ELF-1 (cell line): ENCODE measurements around the gene ZNF25.
"Not testable (repeated sequence)": the region's sequence is repeated elsewhere in the genome, so short reads cannot be mapped to it uniquely, and the experiment has no call there.

ENCODE experiments used
- DNase-seq: peaks from one replicate; pipeline ENCODE4 v3.0.0-alpha.2; 2016; ENCODE audit warnings: low read depth, low spot score

ZNF25 gene

GRCh38 chr10:37947526-37947925 is 28.9 kb downstream of the ZNF25 start:
- no peak for DNase-seq

GRCh38 chr10:37937864-37938263 is 38.6 kb downstream of the ZNF25 start:
- no peak for DNase-seq

- DNase-seq: no peak
These were observed 41.7 kb downstream of the ZNF25 start for GRCh38 chr10:37934791-37935190.

- DNase-seq: no peak
These were observed 46.0 kb downstream of the ZNF25 start for GRCh38 chr10:37930423-37930822.

GRCh38 chr10:37908165-37908564 is 68.3 kb downstream of the ZNF25 start:
- not testable (repeated sequence) for DNase-seq

- DNase-seq: no peak
These were observed 70.1 kb downstream of the ZNF25 start for GRCh38 chr10:37906382-37906781.
